K562 (cell line): ENCODE data around the gene DNAJC13. TPM values are rescaled to one million over a fixed set of nuclear protein-coding genes. Genes with fewer than 3 reads are reported as not detected.

ENCODE experiments used
- ATAC-seq: fragments of 200-7000 bp; cut with Tn5 transposase; 3 replicates; pipeline ENCODE4 v1.9.1; 2020; ENCODE audit warnings: moderate library complexity
- BruUV-seq: library from RNA; stranded (reverse); fragments of 400-500 nt; replicated peaks from 2 replicates; lab custom pipeline; 2021; lab: Mats Ljungman, UMichigan
- CTCF ChIA-PET: fragments of 300-600 bp; formaldehyde crosslinking; extraction: SDS; loops from one replicate; lab custom pipeline; 2021; ENCODE audit warnings: low intra/inter-chr PET ratio; lab: Yijun Ruan, JAX
- POLR2A ChIA-PET: fragments of 300-600, 350-650 bp; sonication (Branson Sonifier 250); formaldehyde crosslinking; extraction: SDS; loops from one replicate; lab custom pipeline; 2021; ENCODE audit warnings: antibody characterized with exemption, inconsistent platforms; lab: Yijun Ruan, JAX
- DNase-seq, 4 experiments: peaks; one replicate each; pipeline versions ENCODE4 v3.0.0 to v3.0.0-alpha.2; 2011 to 2018; ENCODE audit warnings: low spot score in 3 of 4, mixed read lengths in 3 of 4; ENCODE audit errors: extremely low read depth in 1 of 4
- FAIRE-seq: peaks from 2 replicates; lab custom pipeline; 2011; peaks lifted over from hg19 to GRCh38; lab: Jason Lieb, UNC
- H2AFZ ChIP-seq: 2 replicates; pipeline ENCODE4 v1.6.0; 2011; ENCODE audit warnings: low read depth, low read length, control low read depth, inconsistent platforms
- H3K27ac ChIP-seq: fragments of 200-600 bp; 3 replicates; pipeline ENCODE4 v1.8.0; 2011; ENCODE audit warnings: low read depth, mild to moderate bottlenecking, control low read depth, inconsistent platforms, low read length, moderate library complexity, mixed read lengths; ENCODE audit errors: extremely low read depth
- H3K27me3 ChIP-seq, 2 experiments: fragments of 300-600 bp in 1 of 2; 2 replicates in 1 of 2; 3 replicates in 1 of 2; pipeline versions ENCODE4 v1.6.0 to v1.8.0; 2011; ENCODE audit warnings: inconsistent platforms in 2 of 2, low read length in 2 of 2, mild to moderate bottlenecking in 1 of 2, mixed read lengths in 1 of 2, moderate library complexity in 1 of 2; ENCODE audit not compliant: control insufficient read depth in 2 of 2, insufficient read depth in 2 of 2
- H3K36me3 ChIP-seq: fragments of 300-600 bp; 3 replicates; pipeline ENCODE4 v1.8.0; 2011; ENCODE audit warnings: mild to moderate bottlenecking, low read length, inconsistent platforms; ENCODE audit not compliant: control insufficient read depth, insufficient read depth
- H3K4me1 ChIP-seq, 2 experiments: fragments of 200-600 bp in 1 of 2; replicated peaks in 1 of 2; 2 replicates in 1 of 2; 3 replicates in 1 of 2; pipeline versions ENCODE4 v1.5.1 to v1.8.0; 2011; ENCODE audit warnings: inconsistent platforms in 2 of 2, low read length in 2 of 2, mild to moderate bottlenecking in 1 of 2, mixed read lengths in 1 of 2, moderate library complexity in 1 of 2; ENCODE audit not compliant: control insufficient read depth in 2 of 2, insufficient read depth in 2 of 2
- H3K4me2 ChIP-seq: 2 replicates; pipeline ENCODE4 v1.6.1; 2011; ENCODE audit warnings: low read length, control low read depth, inconsistent platforms, mixed read lengths; ENCODE audit not compliant: insufficient read depth
- H3K4me3 ChIP-seq: fragments of 200-600 bp; sonication (generic), shearing (Covaris generic); 2 replicates; pipeline ENCODE4 v1.5.1; 2016; ENCODE audit warnings: control low read depth, inconsistent platforms
- H3K79me2 ChIP-seq: fragments of 200-600 bp; 3 replicates; pipeline ENCODE4 v1.8.0; 2011; ENCODE audit warnings: low read length, inconsistent platforms; ENCODE audit not compliant: control insufficient read depth, insufficient read depth
- H3K9ac ChIP-seq, 2 experiments: 2 replicates each; pipeline versions ENCODE4 v1.6.0 to v1.6.1; 2011; ENCODE audit warnings: low read depth in 2 of 2, low read length in 2 of 2, control low read depth in 1 of 2, inconsistent platforms in 1 of 2, mild to moderate bottlenecking in 1 of 2, mixed read lengths in 1 of 2; ENCODE audit not compliant: insufficient read depth in 1 of 2
- H3K9me1 ChIP-seq: one replicate; pipeline ENCODE4 v1.6.0; 2011; ENCODE audit warnings: inconsistent platforms, mild to moderate bottlenecking, low read length, moderate library complexity; ENCODE audit not compliant: control insufficient read depth, insufficient read depth
- H3K9me3 ChIP-seq: replicated peaks from 2 replicates; pipeline ENCODE4 v1.5.1; 2011; ENCODE audit warnings: low read depth, low read length, inconsistent platforms; ENCODE audit not compliant: control insufficient read depth, insufficient read depth
- H4K20me1 ChIP-seq: replicated peaks from 2 replicates; pipeline ENCODE4 v1.6.1; 2011; ENCODE audit warnings: low read length, inconsistent platforms, mixed read lengths; ENCODE audit not compliant: control insufficient read depth, insufficient read depth
- AFF4 ChIP-seq: sonication (generic); formaldehyde crosslinking; IDR thresholded peaks from 2 replicates; pipeline ENCODE4 v1.8.0; 2023; ENCODE audit warnings: mild to moderate bottlenecking, missing genetic modification reagents
- ETV6 ChIP-seq, 3 experiments: fragments of 150-350 bp in 1 of 3; sonication (generic) in 1 of 3; formaldehyde crosslinking in 1 of 3; IDR thresholded peaks; 2 replicates each; pipeline versions ENCODE4 v1.6.1 to v1.8.0; 2014 to 2022; ENCODE audit warnings: borderline replicate concordance in 2 of 3, low read depth in 2 of 3, antibody characterized with exemption in 1 of 3, low read length in 1 of 3, mild to moderate bottlenecking in 1 of 3, missing genetic modification reagents in 1 of 3
- GATAD2A ChIP-seq: fragments of 450-650 bp; IDR thresholded peaks from 2 replicates; pipeline ENCODE4 v1.6.1; 2017
- KDM1A ChIP-seq, 2 experiments: fragments of 450-650 bp; IDR thresholded peaks; 2 replicates each; pipeline ENCODE4 v1.6.1; 2016; ENCODE audit warnings: mild to moderate bottlenecking in 2 of 2
- MEF2A ChIP-seq: IDR thresholded peaks from 2 replicates; pipeline ENCODE4 v1.6.1; 2011; ENCODE audit warnings: low read depth, mild to moderate bottlenecking, low read length, moderate library complexity; ENCODE audit not compliant: control insufficient read depth
- TFAM ChIP-seq: fragments of 250-450 bp; sonication (Bioruptor Pico); conservative IDR thresholded peaks from 2 replicates; pipeline ENCODE4 v1.5.0; 2021; ENCODE audit warnings: mild to moderate bottlenecking, moderate library complexity
- UBTF ChIP-seq, 2 experiments: IDR thresholded peaks; 2 replicates each; pipeline ENCODE4 v1.6.1; 2012; ENCODE audit warnings: improper control_type of control experiment in 2 of 2, low read depth in 2 of 2, low read length in 2 of 2, borderline replicate concordance in 1 of 2
- ZNF24 ChIP-seq: fragments of 450-650 bp; IDR thresholded peaks from 2 replicates; pipeline ENCODE4 v1.6.1; 2016
- ZNF584 ChIP-seq: fragments of 200-800 bp; sonication (Bioruptor generic); IDR thresholded peaks from 2 replicates; pipeline ENCODE4 v1.6.1; 2016; ENCODE audit warnings: low read depth, mild to moderate bottlenecking, missing genetic modification characterization, missing compliant biosample characterization
- ZNF586 ChIP-seq: fragments of 450-650 bp; formaldehyde crosslinking; conservative IDR thresholded peaks from 2 replicates; pipeline ENCODE4 v1.4.0; 2020; ENCODE audit warnings: mild to moderate bottlenecking, moderate library complexity
- WGBS: fragments of 100-300 bp; shearing (Covaris generic); methylation state at CpG from one replicate; pipeline ENCODE4 v1.1.6; 2016; ENCODE audit warnings: low coverage, mixed read lengths; ENCODE audit not compliant: insufficient coverage; ENCODE audit errors: missing lambda C conversion rate; 5-methylcytosine and 5-hydroxymethylcytosine counted together
- in situ Hi-C: fragments of 300-500 bp; cut with MboI; formaldehyde crosslinking; loops from 4 replicates; pipeline ENCODE4 v1.15.0; 2018; ENCODE audit warnings: inconsistent platforms, mixed read lengths
- intact Hi-C: fragments of 100-400 bp; cut with micrococcal nuclease; formaldehyde crosslinking; loops from 2 replicates; pipeline ENCODE4 v1.14.2; 2022
- polyA plus RNA-seq, 8 experiments: library from polyadenylated mRNA; depleted of rRNA in 4 of 8; stranded (reverse) in 5 of 8; unstranded in 3 of 8; fragments of >200 nt; fragmentation: Nextera tagmentation in 2 of 8; fragmentation: Illumina TruSeq in 1 of 8; extraction: Ambion mirVana in 2 of 8; extraction: Trizol in 1 of 8; gene quantifications; 2 replicates each; pipeline versions ENCODE4 v1.2.1 to v1.2.3, GENCODE V29; 2011 to 2014; ENCODE audit warnings: inconsistent platforms in 1 of 8, missing spikeins in 1 of 8
- total RNA-seq, 7 experiments: library from RNA; depleted of rRNA in 6 of 7; stranded (reverse); fragments of >200 nt in 6 of 7; fragmentation: Illumina TruSeq in 2 of 7; extraction: Trizol in 2 of 7; gene quantifications; 2 replicates each; pipeline versions ENCODE4 v1.2.1 to v1.2.3, GENCODE V29; 2011 to 2021; ENCODE audit warnings: low replicate concordance in 1 of 7

The DNAJC13 gene
- total and polyA plus RNA-seq, 9 of the 15 experiments (the other 6 are each of a cell fraction or from before 2014, with no cell fraction given) = 2.9 to 17.1 (median 10.2) TPM

- no peaks in the 10 kb centered on the region for H3K9me1 ChIP-seq
These were observed 26.1 kb downstream of the DNAJC13 start for GRCh38 chr3:132443421-132443820.

More at GRCh38 chr3:132443421-132443820, 26.1 kb downstream of the DNAJC13 start:
- DNase-seq = no peak
- BruUV-seq = no TSS peak
- H3K36me3 ChIP-seq = no peaks in the 10 kb centered on the region
- no peak for FAIRE-seq
- no peaks in the 10 kb centered on the region for H4K20me1 ChIP-seq
- H2AFZ ChIP-seq = no peak overlapping the region
- intact Hi-C loops = no loop called here
- no peak for TF ChIP-seq ZNF24
- TF ChIP-seq ETV6 (IDR thresholded peaks at IDR 0.05; ENCODE audit: borderline replicate concordance in 1 of 2, low read depth in 2 of 2, low read length in 1 of 2) = no peak
- TF ChIP-seq ETV6 (CRISPR knock-in tag; IDR thresholded peaks at IDR 0.05; ENCODE audit: borderline replicate concordance) = no peak
- no peak for TF ChIP-seq ZNF586 (CRISPR knock-in tag)
- TF ChIP-seq KDM1A (IDR thresholded peaks at IDR 0.05) = no peak
- TF ChIP-seq TFAM = no peak
- TF ChIP-seq UBTF (IDR thresholded peaks at IDR 0.05; ENCODE audit: borderline replicate concordance in 1 of 2, low read depth in 2 of 2, low read length in 2 of 2) = no peak
- TF ChIP-seq MEF2A = no peak
- TF ChIP-seq GATAD2A = no peak
- TF ChIP-seq ZNF584 (CRISPR knock-in tag) = no peak
- no peak for TF ChIP-seq AFF4
- POLR2A ChIA-PET = no interaction called here
- no peak overlapping the region for H3K4me3 ChIP-seq
- no peak overlapping the region for H3K9ac ChIP-seq
- H3K27me3 ChIP-seq = no peaks in the 10 kb centered on the region
- H3K27ac ChIP-seq = no peak overlapping the region
- H3K4me2 ChIP-seq = no peak overlapping the region
- no peaks in the 10 kb centered on the region; the same call in 2 of the 3 replicates for H3K79me2 ChIP-seq
- no peaks in the 10 kb centered on the region for H3K9me3 ChIP-seq
- in situ Hi-C loops = no loop called here
- ATAC-seq = no peak
- CTCF ChIA-PET = no interaction called here
- no peaks in the 10 kb centered on the region for H3K4me1 ChIP-seq
- WGBS = 53% methylated on average over 3 of the region's 5 CpGs
